AG04450 (cell line): ENCODE results near the gene PPP1R1B. TPM values are rescaled to one million over a fixed set of nuclear protein-coding genes. Genes with fewer than 3 reads are reported as not detected.

Experiments
- CTCF ChIA-PET: fragments of 300-600, 350-600 bp; formaldehyde crosslinking; extraction: SDS; loops from one replicate; lab custom pipeline; 2022; ENCODE audit warnings: antibody characterized with exemption, inconsistent platforms; lab: Charles Lee
- POLR2A ChIA-PET: fragments of 350-600 bp; formaldehyde crosslinking; extraction: SDS; loops from one replicate; lab custom pipeline; 2021; ENCODE audit warnings: antibody characterized with exemption, inconsistent platforms; lab: Yijun Ruan, JAX
- DNase-seq: peaks from one replicate; pipeline ENCODE4 v3.0.0-alpha.2; 2011; ENCODE audit warnings: low read depth, low spot score
- H3K27ac ChIP-seq: one replicate; pipeline ENCODE4 v1.5.1; 2012; ENCODE audit warnings: low read depth, low read length, control low read depth
- H3K27me3 ChIP-seq: one replicate; pipeline ENCODE4 v1.6.0; 2012; ENCODE audit warnings: low read length; ENCODE audit not compliant: control insufficient read depth, insufficient read depth
- H3K4me3 ChIP-seq: 2 replicates; pipeline ENCODE4 v1.5.1; 2011; ENCODE audit warnings: mild to moderate bottlenecking, low read depth, low read length, control low read depth
- H3K9me3 ChIP-seq: 2 replicates; pipeline ENCODE4 v1.5.1; 2012; ENCODE audit warnings: low read length; ENCODE audit not compliant: control insufficient read depth, insufficient read depth
- CTCF ChIP-seq: IDR thresholded peaks from 2 replicates; pipeline ENCODE4 v1.5.1; 2011; ENCODE audit warnings: low read depth, low read length, control low read depth, inconsistent platforms
- polyA plus RNA-seq: library from polyadenylated mRNA; depleted of rRNA; stranded (reverse); fragments of >200 nt; gene quantifications from 2 replicates; pipeline ENCODE4 v1.2.3, GENCODE V29; 2011

The PPP1R1B gene
- polyA plus RNA-seq, 1 experiment = not detected

GRCh38 chr17:39652587-39653315 is 26.0 kb downstream of the PPP1R1B start:
- POLR2A ChIA-PET = no interaction called here
- H3K27ac ChIP-seq = no peak overlapping the region
- no peaks in the 10 kb centered on the region for H3K9me3 ChIP-seq
- CTCF ChIA-PET = interaction anchor here (1.3 to 7.4 kb wide), 3 partner anchors 18 to 74 kb away, joined by 3 to 62 read pairs (median 5); no protein-coding TSS in a partner anchor
- TF ChIP-seq CTCF = no peak
- no peaks in the 10 kb centered on the region for H3K27me3 ChIP-seq
- no peak for DNase-seq
- H3K4me3 ChIP-seq = no peak overlapping the region

GRCh38 chr17:39653316-39653661 is 26.5 kb downstream of the PPP1R1B start:
- H3K27ac ChIP-seq = no peak overlapping the region
- TF ChIP-seq CTCF = no peak
- ChIA-PET POLR2A (no interaction called here), CTCF (interaction anchor here (0.6 to 7.4 kb wide), 12 partner anchors 11 to 137 kb away, joined by 3 to 62 read pairs (median 4); no protein-coding TSS in a partner anchor)
- H3K27me3 ChIP-seq = no peaks in the 10 kb centered on the region
- no peak for DNase-seq
- no peaks in the 10 kb centered on the region for H3K9me3 ChIP-seq
- no peak overlapping the region for H3K4me3 ChIP-seq

- Histone ChIP-seq H3K9me3 (no peaks in the 10 kb centered on the region), H3K27me3 (no peaks in the 10 kb centered on the region), H3K4me3 (no peak overlapping the region), H3K27ac (no peak overlapping the region)
- peak; percentile 82 for TF ChIP-seq CTCF
- ChIA-PET CTCF (interaction anchor here (0.6 to 7.4 kb wide), 17 partner anchors 8 to 137 kb away, joined by 3 to 62 read pairs (median 4); partner anchors contain the start of gene PGAP3), POLR2A (no interaction called here)
- no peak for DNase-seq
Observed at GRCh38 chr17:39653662-39654331, 27.0 kb downstream of the PPP1R1B start.

GRCh38 chr17:39655105-39655504 is 28.4 kb downstream of the PPP1R1B start:
- Histone ChIP-seq H3K9me3 (no peaks in the 10 kb centered on the region), H3K4me3 (no peak overlapping the region), H3K27me3 (no peaks in the 10 kb centered on the region), H3K27ac (no peak overlapping the region)
- ChIA-PET CTCF (interaction anchor here (0.7 to 7.4 kb wide), 9 partner anchors 9 to 79 kb away, joined by 3 to 62 read pairs (median 8); no protein-coding TSS in a partner anchor), POLR2A (interaction anchor here (0.8 kb wide), 1 partner anchor 9 kb away, joined by 3 read pairs; no protein-coding TSS in a partner anchor)
- no peak for DNase-seq
- TF ChIP-seq CTCF = no peak

- CTCF ChIA-PET = no interaction called here
- Histone ChIP-seq H3K27me3 (no peaks in the 10 kb centered on the region), H3K27ac (no peak overlapping the region), H3K9me3 (no peaks in the 10 kb centered on the region; the same call in 1 of the 2 replicates), H3K4me3 (no peak overlapping the region)
- no peak for TF ChIP-seq CTCF
- POLR2A ChIA-PET = no interaction called here
- DNase-seq = no peak
Observed at GRCh38 chr17:39658346-39658745, 31.6 kb downstream of the PPP1R1B start.
